ENCODE results near the gene VPS51. TPM values are rescaled to one million over a fixed set of nuclear protein-coding genes. Genes with fewer than 3 reads are reported as not detected.

Gene VPS51
- total RNA-seq = 100 to 1,000 TPM; 181 to 217 TPM
- 143 to 180 reads per million in 2 donors for total RNA-seq

GRCh38 chr11:65095974-65096806, at the start of gene VPS51:
Gene VPS51, plus strand, starts transcription at chr11:65096214. Its CDS starts 37 bp downstream, at chr11:65096251.
- Mint-ChIP-seq H3K27me3 (no peaks in the 10 kb centered on the region), H3K27ac (peak within 1 kb of the TSS; percentile 77), H3K4me3 (peak within 1 kb of the TSS; percentile 89), H3K36me3 (ENCODE audit: low read depth) (no peaks in the 10 kb centered on the region), H3K4me1 (peaks cover 7% of the 10 kb centered on the region)
- H3K9me3 ChIP-seq (ENCODE audit: control insufficient read depth, low read length, poor library complexity, severe bottlenecking) = no peaks in the 10 kb centered on the region
- ATAC-seq (peak; percentile 91), DNase-seq (peak; percentile 65 to 74 (median 70))

DNA sequence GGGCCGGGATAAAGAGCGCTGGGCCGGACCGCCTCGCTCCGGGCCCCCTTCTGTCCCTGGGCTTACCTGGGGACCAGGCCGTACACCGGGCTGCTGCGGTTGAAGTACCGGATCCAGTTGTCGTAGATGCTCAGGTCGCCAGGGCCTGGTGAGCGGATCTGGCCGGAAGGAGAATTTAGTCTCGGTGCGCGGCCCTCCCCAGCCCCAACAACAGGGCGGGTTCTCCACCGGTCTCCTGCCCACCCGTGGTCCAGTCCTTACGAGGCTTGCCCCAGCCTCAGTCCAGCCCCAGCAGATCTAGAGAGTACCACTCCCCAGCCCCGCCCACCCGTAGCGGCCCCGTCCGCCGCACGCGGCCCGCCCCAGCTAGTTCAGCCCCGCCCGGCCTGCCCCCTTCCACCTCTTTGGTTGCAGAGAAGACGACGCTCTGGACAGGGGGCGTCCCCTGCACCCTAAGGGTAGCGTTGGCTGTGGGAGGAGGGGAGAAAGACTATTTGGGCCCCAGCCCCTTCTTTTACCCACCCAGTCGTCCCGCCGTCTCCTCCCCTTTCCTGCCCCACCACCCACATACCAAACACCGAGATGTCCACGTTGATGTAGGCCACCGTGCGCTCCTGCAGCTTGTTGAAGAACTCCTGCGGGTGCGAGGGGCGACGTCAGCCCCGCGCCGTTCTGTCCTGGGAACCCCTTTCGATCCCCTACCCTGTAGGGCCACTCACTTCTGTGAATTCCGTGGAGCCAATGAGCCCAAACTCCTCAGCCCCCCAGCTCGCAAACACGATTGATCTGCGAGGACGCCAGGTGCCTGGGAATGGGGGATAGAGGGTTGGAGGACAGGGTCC, 48.2 kb upstream of the VPS51 start:
- Mint-ChIP-seq H3K4me1 (peaks cover 12% of the 10 kb centered on the region), H3K27ac (peak overlapping the region; percentile 91), H3K36me3 (ENCODE audit: low read depth) (peaks cover 4% of the 10 kb centered on the region), H3K4me3 (peak overlapping the region; percentile 95), H3K27me3 (no peaks in the 10 kb centered on the region)
- H3K9me3 ChIP-seq (ENCODE audit: control insufficient read depth, low read length, poor library complexity, severe bottlenecking) = no peaks in the 10 kb centered on the region
- ATAC-seq = peak; percentile 73
- DNase-seq = no peak

- H3K27me3 Mint-ChIP-seq = no peaks in the 10 kb centered on the region
- H3K4me3 Mint-ChIP-seq = no peak overlapping the region
- H3K27ac Mint-ChIP-seq = no peak overlapping the region
- peaks cover 18% of the 10 kb centered on the region for H3K4me1 Mint-ChIP-seq
- H3K9me3 ChIP-seq (ENCODE audit: control insufficient read depth, low read length, poor library complexity, severe bottlenecking) = no peaks in the 10 kb centered on the region
- no peak for ATAC-seq
- no peak for DNase-seq
- no peaks in the 10 kb centered on the region for H3K36me3 Mint-ChIP-seq (ENCODE audit: low read depth)
These were observed 44.6 kb upstream of the VPS51 start for GRCh38 chr11:65051398-65051858.

DNA sequence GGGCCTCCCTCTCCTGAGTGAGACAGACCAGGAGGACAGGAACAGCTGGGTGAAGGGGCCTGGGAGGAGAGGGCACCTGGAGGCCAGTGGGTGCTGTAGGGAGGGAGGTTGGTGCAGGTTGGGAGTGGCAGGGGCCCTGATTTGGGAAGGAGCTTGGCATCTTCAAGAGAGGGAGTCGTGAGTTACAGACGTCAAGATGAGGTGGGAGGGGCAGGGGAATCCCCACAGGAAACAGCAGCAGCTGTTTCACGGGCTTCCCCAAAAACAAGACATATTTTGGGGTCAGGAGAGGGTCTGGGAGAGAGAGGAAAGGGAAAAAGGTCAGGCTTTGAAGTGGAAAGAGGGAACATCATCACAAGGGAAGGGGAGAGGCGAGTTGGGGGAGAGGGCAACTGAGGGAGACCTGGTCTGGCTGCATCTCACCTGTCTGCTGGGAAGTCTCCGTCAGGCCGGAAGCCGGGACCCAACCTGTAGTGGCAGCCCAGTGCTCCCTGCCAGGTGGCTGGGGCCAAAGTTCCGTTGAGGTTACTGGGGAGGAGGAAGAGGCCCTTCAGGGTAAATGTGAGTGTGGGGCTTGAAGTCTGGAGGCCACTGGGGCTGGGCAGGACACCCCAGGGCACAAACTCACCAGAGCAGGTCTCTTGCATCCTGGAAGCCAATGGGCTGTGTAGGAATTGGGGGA, 42.0 kb upstream of the VPS51 start:
- peak; percentile 88 for ATAC-seq
- Mint-ChIP-seq H3K27me3 (no peaks in the 10 kb centered on the region), H3K36me3 (ENCODE audit: low read depth) (no peaks in the 10 kb centered on the region), H3K27ac (peak overlapping the region; percentile 93), H3K4me3 (peak overlapping the region; percentile 81), H3K4me1 (peaks cover 12% of the 10 kb centered on the region)
- DNase-seq = no peak
- H3K9me3 ChIP-seq (ENCODE audit: control insufficient read depth, low read length, poor library complexity, severe bottlenecking) = no peaks in the 10 kb centered on the region

- Mint-ChIP-seq H3K27ac (peak overlapping the region; percentile 75), H3K4me1 (peaks cover 20% of the 10 kb centered on the region), H3K27me3 (no peaks in the 10 kb centered on the region), H3K36me3 (ENCODE audit: low read depth) (no peaks in the 10 kb centered on the region), H3K4me3 (no peak overlapping the region)
- DNase-seq = no peak
- H3K9me3 ChIP-seq (ENCODE audit: control insufficient read depth, low read length, poor library complexity, severe bottlenecking) = no peaks in the 10 kb centered on the region
- ATAC-seq = no peak
These were observed 40.5 kb upstream of the VPS51 start for GRCh38 chr11:65055538-65055937.

GRCh38 chr11:65056999-65057398, 39.0 kb upstream of the VPS51 start:
- ATAC-seq (no peak), DNase-seq (no peak)
- H3K9me3 ChIP-seq (ENCODE audit: control insufficient read depth, low read length, poor library complexity, severe bottlenecking) = no peaks in the 10 kb centered on the region
- Mint-ChIP-seq H3K4me1 (peaks cover 24% of the 10 kb centered on the region), H3K4me3 (no peak overlapping the region), H3K36me3 (ENCODE audit: low read depth) (no peaks in the 10 kb centered on the region), H3K27me3 (no peaks in the 10 kb centered on the region), H3K27ac (no peak overlapping the region)

GRCh38 chr11:65057526-65057925, 38.5 kb upstream of the VPS51 start:
- Mint-ChIP-seq H3K4me1 (peaks cover 28% of the 10 kb centered on the region), H3K4me3 (no peak overlapping the region), H3K27ac (no peak overlapping the region), H3K36me3 (ENCODE audit: low read depth) (no peaks in the 10 kb centered on the region), H3K27me3 (no peaks in the 10 kb centered on the region)
- no peak for DNase-seq
- no peaks in the 10 kb centered on the region for H3K9me3 ChIP-seq (ENCODE audit: control insufficient read depth, low read length, poor library complexity, severe bottlenecking)
- no peak for ATAC-seq

DNA sequence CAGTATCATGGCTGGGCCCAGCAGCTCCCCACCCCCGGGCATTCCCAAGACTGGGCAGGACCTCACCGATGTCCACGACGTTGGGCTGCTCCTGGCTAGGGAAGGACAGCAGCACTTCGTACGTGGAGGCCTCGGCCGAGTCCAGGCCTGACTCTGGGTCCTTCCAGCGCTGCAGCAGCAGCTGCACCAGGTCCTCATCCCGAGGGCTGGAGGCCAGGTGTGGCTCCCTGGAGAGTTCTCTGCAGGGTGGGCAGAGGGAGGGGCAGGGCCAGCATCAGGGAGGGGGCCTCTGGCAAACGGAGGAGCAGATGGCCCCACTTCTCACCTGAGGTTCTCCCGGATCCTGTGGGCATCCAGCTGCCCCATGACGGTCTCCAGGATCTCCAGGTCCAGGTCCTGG, 38.0 kb upstream of the VPS51 start:
- H3K4me1 Mint-ChIP-seq = peaks cover 28% of the 10 kb centered on the region
- no peaks in the 10 kb centered on the region for H3K36me3 Mint-ChIP-seq (ENCODE audit: low read depth)
- no peak overlapping the region for H3K27ac Mint-ChIP-seq
- H3K9me3 ChIP-seq (ENCODE audit: control insufficient read depth, low read length, poor library complexity, severe bottlenecking) = no peaks in the 10 kb centered on the region
- DNase-seq (no peak), ATAC-seq (no peak)
- no peak overlapping the region for H3K4me3 Mint-ChIP-seq
- H3K27me3 Mint-ChIP-seq = peaks cover 4% of the 10 kb centered on the region

DNA sequence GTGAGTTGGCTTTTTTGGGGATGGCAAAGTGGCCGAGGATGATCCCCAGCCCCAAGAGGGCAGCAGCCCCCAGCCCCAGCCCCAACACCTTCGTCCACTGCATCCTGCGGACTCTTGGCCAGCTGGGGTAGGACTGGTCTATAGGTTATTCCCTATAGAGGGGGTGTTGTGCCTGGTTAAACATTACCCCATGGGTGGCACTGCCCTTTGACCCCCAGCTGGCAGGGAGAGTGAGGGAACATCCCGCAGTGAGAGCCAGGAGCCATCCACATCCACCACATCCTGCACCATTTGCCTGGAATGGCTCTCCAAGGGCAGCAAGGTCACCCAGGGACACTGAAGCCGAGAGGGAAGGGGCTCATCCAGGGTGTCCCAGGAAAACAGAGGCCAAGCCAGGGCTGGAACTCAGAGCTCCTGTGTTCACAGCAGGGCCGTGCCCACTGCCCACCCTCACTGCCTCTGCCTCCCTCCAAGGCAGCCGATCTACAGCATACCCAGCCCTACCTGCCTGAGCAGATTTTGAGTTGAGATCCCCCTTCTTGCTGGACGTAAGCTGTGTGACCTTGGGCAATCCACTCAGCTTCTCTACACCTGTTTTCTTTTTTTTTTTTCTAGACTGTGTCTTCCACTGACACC, 37.5 kb upstream of the VPS51 start, which contains the start of gene NAALADL1:
Gene NAALADL1 (minus strand): TSS at position 135 of the 636 bp plus-strand sequence. CDS start 32 bp downstream, at position 103.
- DNase-seq (no peak), ATAC-seq (no peak)
- Mint-ChIP-seq H3K4me1 (peaks cover 27% of the 10 kb centered on the region), H3K4me3 (no peak within 1 kb of the TSS), H3K27ac (no peak within 1 kb of the TSS), H3K36me3 (ENCODE audit: low read depth) (no peaks in the 10 kb centered on the region), H3K27me3 (peaks cover 6% of the 10 kb centered on the region)
- H3K9me3 ChIP-seq (ENCODE audit: control insufficient read depth, low read length, poor library complexity, severe bottlenecking) = no peaks in the 10 kb centered on the region

DNA sequence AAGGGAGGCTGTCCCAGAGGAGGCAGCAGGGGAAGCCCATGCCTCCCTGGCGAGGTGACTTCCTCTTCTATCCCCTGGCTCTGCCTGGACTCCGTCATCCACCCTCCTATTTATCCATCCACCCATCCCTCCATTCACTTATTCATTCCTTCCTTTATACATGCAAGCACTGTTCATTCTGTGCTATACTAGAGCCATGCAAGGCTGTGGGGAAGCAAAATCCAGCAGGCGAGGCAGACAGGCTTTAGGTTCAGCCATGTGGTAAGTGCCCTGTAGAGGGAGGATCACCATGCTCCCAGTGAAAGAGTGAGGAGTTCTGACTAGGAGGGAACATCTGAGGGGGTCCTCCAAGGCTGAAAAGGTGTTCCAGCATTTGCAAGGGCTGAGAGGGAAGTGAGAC, 36.5 kb upstream of the VPS51 start:
- no peaks in the 10 kb centered on the region for H3K9me3 ChIP-seq (ENCODE audit: control insufficient read depth, low read length, poor library complexity, severe bottlenecking)
- H3K4me3 Mint-ChIP-seq = no peak overlapping the region
- DNase-seq (no peak), ATAC-seq (no peak)
- H3K4me1 Mint-ChIP-seq = peaks cover 19% of the 10 kb centered on the region
- H3K27ac Mint-ChIP-seq = no peak overlapping the region
- H3K36me3 Mint-ChIP-seq (ENCODE audit: low read depth) = no peaks in the 10 kb centered on the region
- H3K27me3 Mint-ChIP-seq = peaks cover 6% of the 10 kb centered on the region

DNA sequence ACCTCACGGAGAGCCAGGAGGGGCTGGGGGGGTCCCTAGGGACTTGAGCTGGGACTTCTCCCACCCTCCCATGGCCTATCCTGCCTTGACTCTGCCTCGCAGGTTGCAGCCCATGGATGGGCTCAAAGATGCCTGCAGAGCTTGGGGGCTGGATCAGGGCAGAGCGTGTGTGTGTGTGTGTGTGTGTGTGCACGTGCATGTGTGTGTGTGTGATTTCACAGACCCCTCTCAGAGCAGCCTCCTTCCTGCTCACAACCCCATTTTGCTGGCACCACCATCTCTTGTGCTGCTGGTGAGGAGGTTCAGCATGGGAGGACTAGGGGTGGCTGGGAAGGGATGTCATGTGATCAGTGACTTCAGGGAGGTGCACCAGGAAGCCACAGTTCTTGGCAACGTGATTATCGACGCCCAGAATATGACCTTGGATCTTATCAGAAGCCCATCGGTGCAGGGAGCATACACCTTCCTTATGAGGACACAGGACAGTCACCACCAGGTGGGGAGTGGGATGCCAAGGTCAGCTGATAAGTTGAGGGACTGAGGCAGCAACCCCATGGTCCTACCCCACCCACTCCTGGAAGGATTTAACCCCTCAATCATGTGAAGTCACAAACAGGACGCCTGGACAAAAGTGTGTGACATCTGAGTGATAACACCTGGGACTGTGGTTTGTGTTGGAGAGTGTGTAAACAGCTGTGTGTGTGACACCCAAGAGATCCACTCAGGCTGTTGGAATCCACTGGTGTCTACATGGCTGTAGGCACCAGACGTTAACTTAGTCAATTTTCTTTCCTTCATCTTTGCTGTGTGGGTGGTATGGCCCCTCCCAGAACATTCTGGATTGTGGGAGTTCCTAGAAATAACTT, 35.8 kb upstream of the VPS51 start:
- Mint-ChIP-seq H3K36me3 (ENCODE audit: low read depth) (no peaks in the 10 kb centered on the region), H3K4me3 (no peak overlapping the region), H3K27ac (no peak overlapping the region), H3K27me3 (peaks cover 6% of the 10 kb centered on the region), H3K4me1 (peaks cover 19% of the 10 kb centered on the region)
- ATAC-seq = no peak
- no peaks in the 10 kb centered on the region for H3K9me3 ChIP-seq (ENCODE audit: control insufficient read depth, low read length, poor library complexity, severe bottlenecking)
- no peak for DNase-seq

- DNase-seq = no peak
- Mint-ChIP-seq H3K27me3 (peaks cover 6% of the 10 kb centered on the region), H3K4me1 (peaks cover 16% of the 10 kb centered on the region)
These were observed 35.1 kb upstream of the VPS51 start for GRCh38 chr11:65060913-65061408.

More at GRCh38 chr11:65060913-65061408, 35.1 kb upstream of the VPS51 start:
- Mint-ChIP-seq H3K27ac (no peak overlapping the region), H3K4me3 (no peak overlapping the region), H3K36me3 (ENCODE audit: low read depth) (no peaks in the 10 kb centered on the region)
- peak; percentile 18 for ATAC-seq
- H3K9me3 ChIP-seq (ENCODE audit: control insufficient read depth, low read length, poor library complexity, severe bottlenecking) = no peaks in the 10 kb centered on the region
